Karpas-422 (cell line): ENCODE measurements around the gene NSG1. TPM values are rescaled to one million over a fixed set of nuclear protein-coding genes. Genes with fewer than 3 reads are reported as not detected.
"Not testable (repeated sequence)": the region's sequence is repeated elsewhere in the genome, so short reads cannot be mapped to it uniquely, and the experiment has no call there.

ENCODE experiments used
- DNase-seq: peaks from one replicate; pipeline ENCODE4 v3.0.0-alpha.2; 2015
- H2AFZ ChIP-seq: fragments of 200-600 bp; sonication (generic); 2 replicates; pipeline ENCODE4 v1.6.1; 2014; ENCODE audit warnings: antibody characterized with exemption, low read length, mixed read lengths
- H3K27ac ChIP-seq: fragments of 200-600 bp; sonication (generic); 2 replicates; pipeline ENCODE4 v1.5.1; 2014; ENCODE audit warnings: mild to moderate bottlenecking, low read length, moderate library complexity
- H3K27me3 ChIP-seq: fragments of 200-600 bp; sonication (generic); 2 replicates; pipeline ENCODE4 v1.6.1; 2014; ENCODE audit warnings: low read length, mixed read lengths
- H3K36me3 ChIP-seq: fragments of 200-600 bp; sonication (generic); 2 replicates; pipeline ENCODE4 v1.6.1; 2014; ENCODE audit warnings: low read length, mixed read lengths; ENCODE audit not compliant: insufficient read depth
- H3K4me1 ChIP-seq: fragments of 200-600 bp; sonication (generic); 2 replicates; pipeline ENCODE4 v1.6.1; 2014; ENCODE audit warnings: mild to moderate bottlenecking, low read length, mixed read lengths
- H3K4me2 ChIP-seq: fragments of 200-600 bp; sonication (generic); 2 replicates; pipeline ENCODE4 v1.6.1; 2014; ENCODE audit warnings: low read length, low read depth, mild to moderate bottlenecking; ENCODE audit not compliant: poor library complexity, severe bottlenecking
- H3K4me3 ChIP-seq: fragments of 200-600 bp; sonication (generic); 2 replicates; pipeline ENCODE4 v1.5.1; 2014; ENCODE audit warnings: mild to moderate bottlenecking, antibody characterized with exemption, low read length, mixed read lengths
- H3K79me2 ChIP-seq: fragments of 200-600 bp; sonication (generic); 2 replicates; pipeline ENCODE4 v1.6.1; 2014; ENCODE audit warnings: mild to moderate bottlenecking, low read length, mixed read lengths
- H3K9ac ChIP-seq: fragments of 200-600 bp; sonication (generic); 2 replicates; pipeline ENCODE4 v1.6.0; 2014; ENCODE audit warnings: low read length
- H3K9me2 ChIP-seq: fragments of 200-600 bp; sonication (generic), shearing (Covaris generic); replicated peaks from 2 replicates; pipeline ENCODE4 v1.6.0; 2014; ENCODE audit warnings: mild to moderate bottlenecking, low read length, moderate library complexity; ENCODE audit not compliant: insufficient read depth
- H3K9me3 ChIP-seq: fragments of 300-700, 200-600 bp; sonication (generic); 2 replicates; pipeline ENCODE4 v1.6.1; 2014; ENCODE audit warnings: low read length, mixed read lengths
- H4K20me1 ChIP-seq: fragments of 200-600 bp; sonication (generic); 2 replicates; pipeline ENCODE4 v1.6.1; 2014; ENCODE audit warnings: mild to moderate bottlenecking, antibody characterized with exemption, low read length, low read depth; ENCODE audit not compliant: insufficient read depth
- total RNA-seq: library from RNA; depleted of rRNA; stranded (reverse); fragments of >200 nt; shearing (Covaris generic); gene quantifications from 2 replicates; pipeline ENCODE4 v1.2.3, GENCODE V29; 2014; ENCODE audit warnings: low replicate concordance

NSG1 gene
- total RNA-seq, 1 experiment from 2014 or later = 0.75 TPM

GRCh38 chr4:4420421-4420820 is 33.5 kb downstream of the NSG1 start:
- no peaks in the 10 kb centered on the region for H4K20me1 ChIP-seq
- H3K9me3 ChIP-seq = no peaks in the 10 kb centered on the region
- no peak overlapping the region for H2AFZ ChIP-seq
- no peak overlapping the region for H3K9ac ChIP-seq
- no peak overlapping the region for H3K4me3 ChIP-seq
- no peaks in the 10 kb centered on the region for H3K27me3 ChIP-seq
- DNase-seq = no peak
- H3K36me3 ChIP-seq = no peaks in the 10 kb centered on the region
- H3K4me1 ChIP-seq = no peaks in the 10 kb centered on the region
- H3K4me2 ChIP-seq = no peak overlapping the region
- H3K9me2 ChIP-seq = no peaks in the 10 kb centered on the region
- no peaks in the 10 kb centered on the region for H3K79me2 ChIP-seq
- no peak overlapping the region for H3K27ac ChIP-seq

GRCh38 chr4:4421356-4421755 is 34.5 kb downstream of the NSG1 start:
- no peak overlapping the region for H3K4me2 ChIP-seq
- no peaks in the 10 kb centered on the region for H3K9me3 ChIP-seq
- H2AFZ ChIP-seq = no peak overlapping the region
- no peaks in the 10 kb centered on the region for H3K9me2 ChIP-seq
- H4K20me1 ChIP-seq = no peaks in the 10 kb centered on the region
- H3K4me1 ChIP-seq = no peaks in the 10 kb centered on the region
- H3K4me3 ChIP-seq = no peak overlapping the region
- no peak overlapping the region for H3K9ac ChIP-seq
- no peaks in the 10 kb centered on the region for H3K36me3 ChIP-seq
- DNase-seq = no peak
- no peak overlapping the region for H3K27ac ChIP-seq
- H3K79me2 ChIP-seq = no peaks in the 10 kb centered on the region
- H3K27me3 ChIP-seq = no peaks in the 10 kb centered on the region

GRCh38 chr4:4422117-4422516 is 35.2 kb downstream of the NSG1 start:
- H3K36me3 ChIP-seq, H3K27me3 ChIP-seq, DNase-seq: not testable (repeated sequence)

DNA sequence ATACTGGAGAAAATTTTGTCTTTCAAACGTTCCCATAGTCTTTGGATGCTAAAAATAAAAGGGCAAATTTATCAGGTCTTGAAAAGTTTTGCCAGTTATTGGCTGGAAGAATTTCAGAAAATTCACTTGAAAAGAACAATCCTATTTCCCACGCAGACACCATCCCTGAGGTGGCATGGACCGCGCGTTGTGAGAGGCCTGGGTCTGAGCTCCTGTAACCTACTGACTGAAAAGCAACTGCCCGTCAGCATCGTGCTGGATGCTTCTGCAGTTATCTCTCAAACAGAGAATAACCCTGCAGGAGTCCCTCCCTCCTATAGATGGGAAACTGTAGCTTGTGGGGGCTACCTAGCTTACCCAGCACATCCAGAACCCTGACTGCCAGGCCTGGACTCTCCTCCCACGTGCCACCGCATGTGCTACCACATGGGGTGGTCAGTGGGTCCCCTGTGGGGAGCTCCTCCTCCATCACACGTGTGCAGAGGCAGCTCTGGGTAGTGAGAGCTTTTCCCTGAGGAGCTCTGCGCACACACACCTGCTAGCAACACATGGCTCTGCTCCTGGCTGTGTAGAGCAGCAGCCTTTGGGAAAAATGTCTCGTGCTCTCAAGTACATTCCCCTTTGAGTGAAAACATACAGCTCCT is 36.1 kb downstream of the NSG1 start:
- DNase-seq = no peak

More at GRCh38 chr4:4422117-4422516, 35.2 kb downstream of the NSG1 start:
- not testable (repeated sequence) for H3K9me3 ChIP-seq, H2AFZ ChIP-seq, H3K9me2 ChIP-seq, H3K27ac ChIP-seq, H3K4me1 ChIP-seq, H3K9ac ChIP-seq, H3K79me2 ChIP-seq, H3K4me2 ChIP-seq, H3K4me3 ChIP-seq, H4K20me1 ChIP-seq

DNA sequence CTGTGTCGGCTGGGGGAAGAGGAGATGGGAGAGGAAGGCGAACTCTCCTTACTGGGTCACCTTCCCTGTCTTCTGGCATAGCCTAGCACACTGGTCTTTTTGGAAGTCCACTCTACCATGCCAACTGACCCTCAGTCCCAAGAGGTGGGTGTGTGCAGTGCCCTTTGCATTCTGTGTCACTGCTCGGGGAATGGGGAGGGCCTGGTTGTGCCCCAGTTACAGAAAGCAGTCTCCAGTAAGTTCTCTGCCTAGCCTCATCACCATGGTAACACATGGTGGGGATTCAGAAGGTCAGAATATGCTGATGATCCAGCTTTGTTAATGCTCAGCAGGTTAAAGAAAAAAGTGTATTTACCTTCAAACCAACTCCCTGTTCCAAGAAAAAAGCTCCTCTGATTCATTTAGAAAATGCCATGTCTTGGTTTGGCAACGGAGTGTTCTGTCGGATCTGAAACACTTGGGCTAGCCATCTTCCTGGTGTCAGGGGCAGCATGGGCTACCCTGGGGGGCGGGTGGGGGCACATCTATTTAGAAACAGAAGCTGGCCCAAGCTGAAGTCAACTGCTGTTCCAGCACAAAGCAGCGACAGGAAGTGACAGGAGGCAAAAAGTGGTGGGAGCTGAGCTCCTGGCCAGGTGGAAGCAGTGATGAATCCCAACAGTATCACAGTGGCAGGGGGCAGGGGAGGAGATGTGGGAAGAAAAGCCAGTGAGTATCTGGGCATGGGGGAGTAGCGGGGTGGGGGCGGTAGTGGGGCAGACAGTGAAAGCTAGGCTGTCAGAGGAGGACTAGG is 37.0 kb downstream of the NSG1 start:
- H3K27ac ChIP-seq = no peak overlapping the region
- no peak overlapping the region for H3K4me2 ChIP-seq
- H3K36me3 ChIP-seq = no peaks in the 10 kb centered on the region
- no peaks in the 10 kb centered on the region for H4K20me1 ChIP-seq
- H2AFZ ChIP-seq = no peak overlapping the region
- DNase-seq = no peak
- no peak overlapping the region for H3K9ac ChIP-seq
- H3K79me2 ChIP-seq = no peaks in the 10 kb centered on the region
- H3K27me3 ChIP-seq = no peaks in the 10 kb centered on the region
- no peaks in the 10 kb centered on the region for H3K9me2 ChIP-seq
- no peak overlapping the region for H3K4me3 ChIP-seq
- no peaks in the 10 kb centered on the region for H3K9me3 ChIP-seq
- peaks cover 5% of the 10 kb centered on the region for H3K4me1 ChIP-seq

More for the DNA sequence above, 36.1 kb downstream of the NSG1 start:
- H3K27me3 ChIP-seq = no peaks in the 10 kb centered on the region
- H3K4me1 ChIP-seq = no peaks in the 10 kb centered on the region
- no peaks in the 10 kb centered on the region for H4K20me1 ChIP-seq
- no peaks in the 10 kb centered on the region for H3K9me2 ChIP-seq
- H3K9me3 ChIP-seq = no peaks in the 10 kb centered on the region
- no peak overlapping the region for H2AFZ ChIP-seq
- no peak overlapping the region for H3K4me3 ChIP-seq
- H3K36me3 ChIP-seq = no peaks in the 10 kb centered on the region
- no peak overlapping the region for H3K9ac ChIP-seq
- no peaks in the 10 kb centered on the region for H3K79me2 ChIP-seq
- H3K4me2 ChIP-seq = no peak overlapping the region
- no peak overlapping the region for H3K27ac ChIP-seq

GRCh38 chr4:4424499-4425115 is 37.7 kb downstream of the NSG1 start:
- Histone ChIP-seq H3K36me3 (no peaks in the 10 kb centered on the region), H4K20me1 (no peaks in the 10 kb centered on the region), H3K4me2 (no peak overlapping the region), H2AFZ (no peak overlapping the region), H3K9me2 (no peaks in the 10 kb centered on the region), H3K27ac (no peak overlapping the region), H3K9me3 (no peaks in the 10 kb centered on the region), H3K79me2 (no peaks in the 10 kb centered on the region), H3K9ac (no peak overlapping the region), H3K27me3 (no peaks in the 10 kb centered on the region), H3K4me1 (peaks cover 5% of the 10 kb centered on the region), H3K4me3 (no peak overlapping the region)
- no peak for DNase-seq

- H3K9me3 ChIP-seq = no peaks in the 10 kb centered on the region
- no peak for DNase-seq
These were observed 38.3 kb downstream of the NSG1 start for GRCh38 chr4:4425119-4425690.

GRCh38 chr4:4425696-4426095 is 38.8 kb downstream of the NSG1 start:
- no peaks in the 10 kb centered on the region for H3K9me3 ChIP-seq
- no peak overlapping the region for H3K27ac ChIP-seq
- H3K36me3 ChIP-seq = no peaks in the 10 kb centered on the region
- H3K9ac ChIP-seq = no peak overlapping the region
- H3K79me2 ChIP-seq = no peaks in the 10 kb centered on the region
- DNase-seq = no peak
- H3K4me3 ChIP-seq = no peak overlapping the region
- H3K4me1 ChIP-seq = peaks cover 5% of the 10 kb centered on the region
- no peaks in the 10 kb centered on the region for H3K27me3 ChIP-seq
- no peaks in the 10 kb centered on the region for H3K9me2 ChIP-seq
- no peak overlapping the region for H3K4me2 ChIP-seq
- no peaks in the 10 kb centered on the region for H4K20me1 ChIP-seq
- H2AFZ ChIP-seq = no peak overlapping the region

More at GRCh38 chr4:4425119-4425690, 38.3 kb downstream of the NSG1 start:
- Histone ChIP-seq H3K27ac (no peak overlapping the region), H3K4me3 (no peak overlapping the region), H3K36me3 (no peaks in the 10 kb centered on the region), H2AFZ (no peak overlapping the region), H3K9ac (no peak overlapping the region), H3K9me2 (no peaks in the 10 kb centered on the region), H3K4me1 (peaks cover 5% of the 10 kb centered on the region), H4K20me1 (no peaks in the 10 kb centered on the region), H3K27me3 (no peaks in the 10 kb centered on the region), H3K79me2 (no peaks in the 10 kb centered on the region), H3K4me2 (no peak overlapping the region)
